ENCODE data around the gene RNASE13. TPM values are rescaled to one million over a fixed set of nuclear protein-coding genes. Genes with fewer than 3 reads are reported as not detected.

The RNASE13 gene
- total and polyA plus RNA-seq, 2 experiments from 2014 or later: not detected

- Mint-ChIP-seq H3K4me3 (no peak overlapping the region), H3K9me3 (no peaks in the 10 kb centered on the region), H3K36me3 (ENCODE audit: low read depth) (no peaks in the 10 kb centered on the region), H3K27ac (no peak overlapping the region), H3K4me1 (peaks cover 3% of the 10 kb centered on the region; the same call in 2 of the 3 replicates), H3K27me3 (ENCODE audit: insufficient read depth, low read depth, poor library complexity) (peaks cover 2% of the 10 kb centered on the region)
- ATAC-seq (no peak), DNase-seq (ENCODE audit: low spot score) (no peak)
- H3K36me3 ChIP-seq (ENCODE audit: insufficient read depth): no peaks in the 10 kb centered on the region
- no peaks in the 10 kb centered on the region for H3K4me1 ChIP-seq (ENCODE audit: insufficient read depth)
- H3K79me2 ChIP-seq (replicated peaks; ENCODE audit: insufficient read depth): no peaks in the 10 kb centered on the region
- H3K27ac ChIP-seq (ENCODE audit: low read depth): no peak overlapping the region
- no peaks in the 10 kb centered on the region for H4K20me1 ChIP-seq (replicated peaks; ENCODE audit: insufficient read depth)
- no peak overlapping the region for H3K4me2 ChIP-seq
- H3F3A ChIP-seq (replicated peaks; ENCODE audit: low read depth): no peaks in the 10 kb centered on the region
- H3K4me3 ChIP-seq: no peak overlapping the region
- H3K27me3 ChIP-seq (ENCODE audit: insufficient read depth): no peaks in the 10 kb centered on the region
- TF ChIP-seq ETS1 (IDR thresholded peaks at IDR 0.05): no peak
- TF ChIP-seq NANOG (IDR thresholded peaks at IDR 0.05; ENCODE audit: borderline replicate concordance): no peak
- TF ChIP-seq, protein P1, sequence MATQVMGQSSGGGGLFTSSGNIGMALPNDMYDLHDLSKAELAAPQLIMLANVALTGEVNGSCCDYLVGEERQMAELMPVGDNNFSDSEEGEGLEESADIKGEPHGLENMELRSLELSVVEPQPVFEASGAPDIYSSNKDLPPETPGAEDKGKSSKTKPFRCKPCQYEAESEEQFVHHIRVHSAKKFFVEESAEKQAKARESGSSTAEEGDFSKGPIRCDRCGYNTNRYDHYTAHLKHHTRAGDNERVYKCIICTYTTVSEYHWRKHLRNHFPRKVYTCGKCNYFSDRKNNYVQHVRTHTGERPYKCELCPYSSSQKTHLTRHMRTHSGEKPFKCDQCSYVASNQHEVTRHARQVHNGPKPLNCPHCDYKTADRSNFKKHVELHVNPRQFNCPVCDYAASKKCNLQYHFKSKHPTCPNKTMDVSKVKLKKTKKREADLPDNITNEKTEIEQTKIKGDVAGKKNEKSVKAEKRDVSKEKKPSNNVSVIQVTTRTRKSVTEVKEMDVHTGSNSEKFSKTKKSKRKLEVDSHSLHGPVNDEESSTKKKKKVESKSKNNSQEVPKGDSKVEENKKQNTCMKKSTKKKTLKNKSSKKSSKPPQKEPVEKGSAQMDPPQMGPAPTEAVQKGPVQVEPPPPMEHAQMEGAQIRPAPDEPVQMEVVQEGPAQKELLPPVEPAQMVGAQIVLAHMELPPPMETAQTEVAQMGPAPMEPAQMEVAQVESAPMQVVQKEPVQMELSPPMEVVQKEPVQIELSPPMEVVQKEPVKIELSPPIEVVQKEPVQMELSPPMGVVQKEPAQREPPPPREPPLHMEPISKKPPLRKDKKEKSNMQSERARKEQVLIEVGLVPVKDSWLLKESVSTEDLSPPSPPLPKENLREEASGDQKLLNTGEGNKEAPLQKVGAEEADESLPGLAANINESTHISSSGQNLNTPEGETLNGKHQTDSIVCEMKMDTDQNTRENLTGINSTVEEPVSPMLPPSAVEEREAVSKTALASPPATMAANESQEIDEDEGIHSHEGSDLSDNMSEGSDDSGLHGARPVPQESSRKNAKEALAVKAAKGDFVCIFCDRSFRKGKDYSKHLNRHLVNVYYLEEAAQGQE (IDR thresholded peaks at IDR 0.05; ENCODE audit: unreplicated experiment): no peak
- no peak for TF ChIP-seq STAT1 (IDR thresholded peaks at IDR 0.05; ENCODE audit: unreplicated experiment)
- no peak for TF ChIP-seq CTCF (conservative IDR thresholded peaks at IDR 0.05; ENCODE audit: low read depth in 2 of 2)
- no peak for TF ChIP-seq ZNF331 (CRISPR knock-in tag; IDR thresholded peaks at IDR 0.05; ENCODE audit: low read depth)
- TF ChIP-seq JUNB (IDR thresholded peaks at IDR 0.05; ENCODE audit: unreplicated experiment): no peak
- no peak for TF ChIP-seq CREB1 (CRISPR knock-in tag; IDR thresholded peaks at IDR 0.05; ENCODE audit: low read depth)
- no peaks in the 10 kb centered on the region; the same call in 1 of the 2 replicates for H3K9me2 ChIP-seq (ENCODE audit: insufficient read depth)
- H2AFZ ChIP-seq: no peak overlapping the region
Observed at GRCh38 chr14:21049271-21049673, 14.7 kb upstream of the RNASE13 start.

GRCh38 chr14:21048638-21049037 lies 14.0 kb upstream of the RNASE13 start:
- Histone ChIP-seq H3F3A (replicated peaks; ENCODE audit: low read depth) (no peaks in the 10 kb centered on the region), H3K4me3 (no peak overlapping the region), H3K9me2 (ENCODE audit: insufficient read depth) (no peaks in the 10 kb centered on the region; the same call in 1 of the 2 replicates), H3K4me2 (no peak overlapping the region), H4K20me1 (replicated peaks; ENCODE audit: insufficient read depth) (no peaks in the 10 kb centered on the region), H3K36me3 (ENCODE audit: insufficient read depth) (no peaks in the 10 kb centered on the region), H3K27ac (ENCODE audit: low read depth) (no peak overlapping the region), H3K27me3 (ENCODE audit: insufficient read depth) (no peaks in the 10 kb centered on the region), H2AFZ (no peak overlapping the region), H3K4me1 (ENCODE audit: insufficient read depth) (no peaks in the 10 kb centered on the region), H3K79me2 (replicated peaks; ENCODE audit: insufficient read depth) (no peaks in the 10 kb centered on the region)
- no peak overlapping the region for H3K4me3 Mint-ChIP-seq
- H3K9me3 Mint-ChIP-seq: no peaks in the 10 kb centered on the region
- ATAC-seq (no peak), DNase-seq (ENCODE audit: low spot score) (no peak)
- H3K4me1 Mint-ChIP-seq: no peaks in the 10 kb centered on the region; the same call in 2 of the 3 replicates
- H3K36me3 Mint-ChIP-seq (ENCODE audit: low read depth): no peaks in the 10 kb centered on the region
- H3K27ac Mint-ChIP-seq: no peak overlapping the region
- H3K27me3 Mint-ChIP-seq (ENCODE audit: insufficient read depth, low read depth, poor library complexity): peaks cover 2% of the 10 kb centered on the region
- TF ChIP-seq POLR2AphosphoS5 (IDR thresholded peaks at IDR 0.05; ENCODE audit: low read depth): no peak
- no peak for TF ChIP-seq JUNB (IDR thresholded peaks at IDR 0.05; ENCODE audit: unreplicated experiment)
- no peak for TF ChIP-seq EZH2phosphoT487 (IDR thresholded peaks at IDR 0.05; ENCODE audit: unreplicated experiment)
- no peak for TF ChIP-seq STAT1 (IDR thresholded peaks at IDR 0.05; ENCODE audit: unreplicated experiment)
- TF ChIP-seq ETS1 (IDR thresholded peaks at IDR 0.05): no peak
- no peak for TF ChIP-seq ZNF114 (CRISPR knock-in tag; IDR thresholded peaks at IDR 0.05)
- TF ChIP-seq CTCF (conservative IDR thresholded peaks at IDR 0.05; ENCODE audit: low read depth in 2 of 2): no peak
